H1 (cell line): ENCODE data around the gene UNC5B. TPM values are rescaled to one million over a fixed set of nuclear protein-coding genes. Genes with fewer than 3 reads are reported as not detected.

ENCODE experiments used
- CTCF ChIA-PET: fragments of 300-600 bp; sonication (Branson Sonifier 250); formaldehyde crosslinking; loops from one replicate; lab custom pipeline; 2021; ENCODE audit not compliant: partially characterized antibody; lab: Charles Lee
- POLR2A ChIA-PET: fragments of 300-600 bp; sonication (Branson Sonifier 250); formaldehyde crosslinking; loops from one replicate; lab custom pipeline; 2021; ENCODE audit warnings: inconsistent platforms; ENCODE audit not compliant: partially characterized antibody; lab: Charles Lee
- DNase-seq, 2 experiments: peaks; one replicate each; pipeline versions ENCODE4 v3.0.0 to v3.0.0-alpha.2; 2010 to 2022; ENCODE audit warnings: low spot score in 2 of 2, low read depth in 1 of 2, mixed read lengths in 1 of 2
- FAIRE-seq: peaks from 2 replicates; lab custom pipeline; 2011; peaks lifted over from hg19 to GRCh38; lab: Jason Lieb, UNC
- H2AFZ ChIP-seq: 2 replicates; pipeline ENCODE4 v1.8.1; 2012; ENCODE audit warnings: low read length, inconsistent platforms
- H2AK5ac ChIP-seq: 2 replicates; pipeline ENCODE4 v1.6.1; 2013; ENCODE audit warnings: low read depth, low read length
- H2BK120ac ChIP-seq: replicated peaks from 2 replicates; pipeline ENCODE3; 2013; ENCODE audit warnings: low read depth, low read length, inconsistent platforms
- H2BK12ac ChIP-seq: 2 replicates; pipeline ENCODE4 v1.6.1; 2013; ENCODE audit warnings: low read depth, low read length
- H2BK15ac ChIP-seq: 2 replicates; pipeline ENCODE4 v1.6.1; 2013; ENCODE audit warnings: low read length
- H2BK20ac ChIP-seq: 2 replicates; pipeline ENCODE4 v1.6.1; 2013; ENCODE audit warnings: low read length
- H2BK5ac ChIP-seq: 2 replicates; pipeline ENCODE4 v1.6.1; 2013; ENCODE audit warnings: low read depth, low read length
- H3K14ac ChIP-seq: 2 replicates; pipeline ENCODE4 v1.6.1; 2013; ENCODE audit warnings: inconsistent platforms; ENCODE audit not compliant: insufficient read length
- H3K18ac ChIP-seq: 2 replicates; pipeline ENCODE4 v1.6.1; 2013; ENCODE audit warnings: low read length; ENCODE audit errors: extremely low read depth
- H3K23ac ChIP-seq: 2 replicates; pipeline ENCODE4 v1.6.1; 2013; ENCODE audit warnings: inconsistent platforms; ENCODE audit not compliant: insufficient read length
- H3K23me2 ChIP-seq: 2 replicates; pipeline ENCODE4 v1.6.1; 2013; ENCODE audit warnings: low read depth, low read length
- H3K27ac ChIP-seq: 2 replicates; pipeline ENCODE4 v1.6.1; 2011; ENCODE audit warnings: low read depth, low read length, inconsistent platforms
- H3K27me3 ChIP-seq, 4 experiments: replicated peaks in 1 of 4; 1 replicate in 1 of 4; 2 replicates in 3 of 4; pipeline versions ENCODE4 v1.6.1 to v1.8.1; 2011 to 2013; ENCODE audit warnings: low read length in 3 of 4, mild to moderate bottlenecking in 3 of 4, inconsistent platforms in 2 of 4, mixed read lengths in 2 of 4, moderate library complexity in 1 of 4; ENCODE audit not compliant: control insufficient read depth in 3 of 4, insufficient read depth in 3 of 4; ENCODE audit errors: extremely low read depth in 1 of 4
- H3K36me3 ChIP-seq, 4 experiments: 2 replicates each; pipeline versions ENCODE4 v1.6.1 to v1.8.1; 2011 to 2013; ENCODE audit warnings: mild to moderate bottlenecking in 4 of 4, low read length in 3 of 4, moderate library complexity in 2 of 4, control low read depth in 1 of 4, inconsistent platforms in 1 of 4; ENCODE audit not compliant: insufficient read depth in 4 of 4, control insufficient read depth in 2 of 4
- H3K4ac ChIP-seq: replicated peaks from 2 replicates; pipeline ENCODE3; 2013; ENCODE audit warnings: low read length, low read depth, mixed read lengths, inconsistent platforms; ENCODE audit not compliant: insufficient read length
- H3K4me1 ChIP-seq, 4 experiments: replicated peaks in 1 of 4; 1 replicate in 1 of 4; 2 replicates in 3 of 4; pipeline versions ENCODE4 v1.6.1 to v1.8.1; 2011 to 2013; ENCODE audit warnings: low read length in 3 of 4, inconsistent platforms in 2 of 4, mixed read lengths in 1 of 4; ENCODE audit not compliant: insufficient read depth in 4 of 4, control insufficient read depth in 3 of 4
- H3K4me2 ChIP-seq, 2 experiments: 2 replicates each; pipeline versions ENCODE4 v1.6.1 to v1.8.1; 2011 to 2013; ENCODE audit warnings: low read depth in 2 of 2, low read length in 2 of 2, control low read depth in 1 of 2, inconsistent platforms in 1 of 2, mild to moderate bottlenecking in 1 of 2; ENCODE audit not compliant: insufficient read depth in 1 of 2
- H3K4me3 ChIP-seq, 4 experiments: fragments of 200-600, 300-600 bp in 1 of 4; sonication (generic), shearing (Covaris generic), sonication (Bioruptor Twin) in 1 of 4; 2 replicates each; pipeline versions ENCODE4 v1.5.1 to v1.8.1; 2011 to 2016; ENCODE audit warnings: low read length in 4 of 4, low read depth in 3 of 4, control low read depth in 2 of 4, inconsistent platforms in 2 of 4, mild to moderate bottlenecking in 2 of 4, mixed read lengths in 1 of 4, moderate library complexity in 1 of 4; ENCODE audit not compliant: insufficient read depth in 2 of 4; ENCODE audit errors: extremely low read depth in 1 of 4
- H3K56ac ChIP-seq: replicated peaks from 2 replicates; pipeline ENCODE3; 2013; ENCODE audit warnings: low read depth, mild to moderate bottlenecking, mixed read lengths, low read length, inconsistent platforms; ENCODE audit not compliant: insufficient read length
- H3K79me1 ChIP-seq: 2 replicates; pipeline ENCODE4 v1.6.1; 2013; ENCODE audit warnings: low read depth, low read length, control low read depth
- H3K79me2 ChIP-seq, 2 experiments: 2 replicates each; pipeline versions ENCODE4 v1.6.1 to v1.8.1; 2012 to 2013; ENCODE audit warnings: low read length in 2 of 2, mild to moderate bottlenecking in 2 of 2, inconsistent platforms in 1 of 2; ENCODE audit not compliant: insufficient read depth in 2 of 2, control insufficient read depth in 1 of 2
- H3K9ac ChIP-seq, 4 experiments: replicated peaks in 1 of 4; 1 replicate in 1 of 4; 2 replicates in 3 of 4; pipeline versions ENCODE4 v1.6.1 to v1.8.1; 2011 to 2013; ENCODE audit warnings: low read depth in 3 of 4, low read length in 3 of 4, control low read depth in 2 of 4, mild to moderate bottlenecking in 2 of 4, moderate library complexity in 2 of 4, inconsistent platforms in 1 of 4; ENCODE audit errors: extremely low read depth in 1 of 4
- H3K9me3 ChIP-seq, 2 experiments: 2 replicates each; pipeline versions ENCODE4 v1.6.1 to v1.8.1; 2012 to 2013; ENCODE audit warnings: mild to moderate bottlenecking in 2 of 2, moderate library complexity in 2 of 2, control low read depth in 1 of 2, inconsistent platforms in 1 of 2, low read depth in 1 of 2, low read length in 1 of 2, mixed read lengths in 1 of 2; ENCODE audit not compliant: insufficient read depth in 2 of 2
- H4K20me1 ChIP-seq, 2 experiments: replicated peaks in 1 of 2; 2 replicates each; pipeline versions ENCODE3 to v1.8.1; 2011 to 2013; ENCODE audit warnings: inconsistent platforms in 2 of 2, low read length in 2 of 2, mild to moderate bottlenecking in 1 of 2; ENCODE audit not compliant: insufficient read depth in 2 of 2, control insufficient read depth in 1 of 2
- H4K5ac ChIP-seq: 2 replicates; pipeline ENCODE4 v1.6.1; 2013; ENCODE audit warnings: low read length, low read depth, mixed read lengths, inconsistent platforms; ENCODE audit not compliant: insufficient read length
- H4K8ac ChIP-seq: 2 replicates; pipeline ENCODE4 v1.8.0; 2013; ENCODE audit warnings: mild to moderate bottlenecking, moderate library complexity, low read length, inconsistent platforms; ENCODE audit not compliant: insufficient read depth; ENCODE audit errors: extremely low read depth
- H4K91ac ChIP-seq: replicated peaks from 2 replicates; pipeline ENCODE3; 2013; ENCODE audit warnings: low read length, mixed read lengths, inconsistent platforms; ENCODE audit not compliant: insufficient read length
- CBX8 ChIP-seq: fragments of 300-800, 300-1000 bp; sonication (generic); IDR thresholded peaks from 2 replicates; pipeline ENCODE4 v1.7.1; 2016; ENCODE audit warnings: low read depth, low read length, borderline replicate concordance
- SUZ12 ChIP-seq: fragments of 200-600 bp; sonication (generic); IDR thresholded peaks from 2 replicates; pipeline ENCODE4 v1.6.1; 2012; ENCODE audit warnings: mild to moderate bottlenecking, inconsistent platforms, low read length, moderate library complexity, mixed read lengths
- TAF1 ChIP-seq: IDR thresholded peaks from 2 replicates; pipeline ENCODE4 v1.6.1; 2011; ENCODE audit warnings: mild to moderate bottlenecking, low read depth, low read length
- WGBS, 2 experiments: shearing (Covaris generic) in 1 of 2; methylation state at CpG; one replicate each; pipeline versions ENCODE4 v1.1.6 to v1.1.7; 2013 to 2015; ENCODE audit warnings: low lambda C conversion rate in 2 of 2, mixed read lengths in 2 of 2, inconsistent platforms in 1 of 2, low coverage in 1 of 2, missing lambda C conversion rate in 1 of 2; ENCODE audit not compliant: insufficient replicate concordance in 2 of 2, insufficient coverage in 1 of 2, insufficient read length in 1 of 2; ENCODE audit errors: extremely low coverage in 1 of 2, missing lambda C conversion rate in 1 of 2; 5-methylcytosine and 5-hydroxymethylcytosine counted together
- polyA plus RNA-seq, 7 experiments: library from polyadenylated mRNA; depleted of rRNA in 3 of 7; stranded (reverse) in 5 of 7; unstranded in 2 of 7; fragments of >200 nt in 5 of 7; fragments of 200-250 nt in 2 of 7; gene quantifications; 1 replicate in 5 of 7; 2 replicates in 1 of 7; 4 replicates in 1 of 7; pipeline versions ENCODE4 v1.2.1 to v1.2.3, GENCODE V29; 2011 to 2013; ENCODE audit warnings: missing spikeins in 2 of 7, mixed read lengths in 2 of 7
- total RNA-seq: library from RNA; stranded (reverse); fragmentation: NEBNext Ultra II Directional; extraction: Animal tissue kit (Norgen Biotek cat#: 25700); gene quantifications from 2 replicates; pipeline ENCODE4 v1.2.1, GENCODE V29; 2021

The UNC5B gene
- total and polyA plus RNA-seq, 2 of the 8 experiments (the other 6 are each of a cell fraction or from before 2014, with no cell fraction given): 27.9 to 31.8 TPM

GRCh38 chr10:71286521-71287294, 74.3 kb downstream of the UNC5B start:
- TF ChIP-seq CBX8 (no peak), TAF1 (no peak), SUZ12 (no peak)
- TF ChIP-seq, all 59 proteins: peak for 0
- FAIRE-seq: no peak

More at GRCh38 chr10:71286521-71287294, 74.3 kb downstream of the UNC5B start:
- Histone ChIP-seq H2BK12ac (no peak overlapping the region), H2BK120ac (no peak overlapping the region), H4K5ac (no peak overlapping the region), H4K8ac (no peak overlapping the region), H3K4ac (no peak overlapping the region), H3K23ac (no peak overlapping the region), H3K27me3 (no peaks in the 10 kb centered on the region), H3K79me2 (no peaks in the 10 kb centered on the region), H4K91ac (no peak overlapping the region), H3K36me3 (peaks cover 9 to 25% (median 19%) of the 10 kb centered on the region in 4 experiments; a peak in 7 of 8 replicates), H3K4me1 (no peaks in the 10 kb centered on the region), H3K9ac (no peak overlapping the region), H3K9me3 (no peaks in the 10 kb centered on the region), H3K27ac (no peak overlapping the region), H3K56ac (no peak overlapping the region), H2BK5ac (no peak overlapping the region), H2AFZ (no peak overlapping the region), H2BK15ac (no peak overlapping the region), H2AK5ac (no peak overlapping the region), H3K79me1 (0 out of 2 replicates have a peak, but pooled peaks cover 3% of the 10 kb centered on the region), H3K23me2 (no peaks in the 10 kb centered on the region), H4K20me1 (peaks cover 2 to 11% of the 10 kb centered on the region in 2 experiments), H3K14ac (no peak overlapping the region), H3K18ac (no peak overlapping the region), H3K4me2 (no peak overlapping the region), H3K4me3 (no peak overlapping the region), H2BK20ac (no peak overlapping the region)
- WGBS, 2 experiments: 96% methylated on average over 17 of the region's 17 CpGs; no CpG with 5 or more reads in 1 of the 2 experiments
- ChIA-PET CTCF (interaction anchor here (0.6 to 11.2 kb wide), 13 partner anchors 9 to 383 kb away, joined by 3 to 175 read pairs (median 3); no protein-coding TSS in a partner anchor), POLR2A (no interaction called here)
- DNase-seq: no peak
